ENCODE data around the gene URGCP. TPM values are rescaled to one million over a fixed set of nuclear protein-coding genes. Genes with fewer than 3 reads are reported as not detected.

The URGCP gene
- total RNA-seq, 3 donors from 2014 or later = 51.0 to 64.8 (median 60.4) TPM

- TF ChIP-seq, protein P1, sequence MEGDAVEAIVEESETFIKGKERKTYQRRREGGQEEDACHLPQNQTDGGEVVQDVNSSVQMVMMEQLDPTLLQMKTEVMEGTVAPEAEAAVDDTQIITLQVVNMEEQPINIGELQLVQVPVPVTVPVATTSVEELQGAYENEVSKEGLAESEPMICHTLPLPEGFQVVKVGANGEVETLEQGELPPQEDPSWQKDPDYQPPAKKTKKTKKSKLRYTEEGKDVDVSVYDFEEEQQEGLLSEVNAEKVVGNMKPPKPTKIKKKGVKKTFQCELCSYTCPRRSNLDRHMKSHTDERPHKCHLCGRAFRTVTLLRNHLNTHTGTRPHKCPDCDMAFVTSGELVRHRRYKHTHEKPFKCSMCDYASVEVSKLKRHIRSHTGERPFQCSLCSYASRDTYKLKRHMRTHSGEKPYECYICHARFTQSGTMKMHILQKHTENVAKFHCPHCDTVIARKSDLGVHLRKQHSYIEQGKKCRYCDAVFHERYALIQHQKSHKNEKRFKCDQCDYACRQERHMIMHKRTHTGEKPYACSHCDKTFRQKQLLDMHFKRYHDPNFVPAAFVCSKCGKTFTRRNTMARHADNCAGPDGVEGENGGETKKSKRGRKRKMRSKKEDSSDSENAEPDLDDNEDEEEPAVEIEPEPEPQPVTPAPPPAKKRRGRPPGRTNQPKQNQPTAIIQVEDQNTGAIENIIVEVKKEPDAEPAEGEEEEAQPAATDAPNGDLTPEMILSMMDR (IDR thresholded peaks at IDR 0.05) = no peak
- Histone ChIP-seq H3K9me3 (no peaks in the 10 kb centered on the region), H3K36me3 (ENCODE audit: low read depth) (no peaks in the 10 kb centered on the region), H3K4me3 (no peak overlapping the region), H3K4me1 (ENCODE audit: low read depth) (peaks cover 7% of the 10 kb centered on the region)
- no peak for DNase-seq
- intact Hi-C loops (cut with DNase I, micrococcal nuclease) = no loop called here
- ATAC-seq = no peak
Observed at GRCh38 chr7:43888993-43889945, 17.1 kb downstream of the URGCP start.

GRCh38 chr7:43884617-43885016 is 21.8 kb downstream of the URGCP start:
- Histone ChIP-seq H3K36me3 (ENCODE audit: low read depth) (no peaks in the 10 kb centered on the region), H3K4me1 (ENCODE audit: low read depth) (peaks cover 4% of the 10 kb centered on the region), H3K9me3 (no peaks in the 10 kb centered on the region), H3K4me3 (no peak overlapping the region)
- intact Hi-C loops (cut with DNase I, micrococcal nuclease) = no loop called here
- ATAC-seq (no peak), DNase-seq (no peak)
- TF ChIP-seq, protein P1 (IDR thresholded peaks at IDR 0.05) = no peak

GRCh38 chr7:43884209-43884608 is 22.2 kb downstream of the URGCP start:
- intact Hi-C loops (cut with DNase I, micrococcal nuclease) = no loop called here
- TF ChIP-seq, protein P1 (IDR thresholded peaks at IDR 0.05) = no peak
- no peaks in the 10 kb centered on the region for H3K36me3 ChIP-seq (ENCODE audit: low read depth)
- H3K4me1 ChIP-seq (ENCODE audit: low read depth) = no peaks in the 10 kb centered on the region
- ATAC-seq = no peak
- no peak overlapping the region for H3K4me3 ChIP-seq
- no peaks in the 10 kb centered on the region for H3K9me3 ChIP-seq
- no peak for DNase-seq

DNA sequence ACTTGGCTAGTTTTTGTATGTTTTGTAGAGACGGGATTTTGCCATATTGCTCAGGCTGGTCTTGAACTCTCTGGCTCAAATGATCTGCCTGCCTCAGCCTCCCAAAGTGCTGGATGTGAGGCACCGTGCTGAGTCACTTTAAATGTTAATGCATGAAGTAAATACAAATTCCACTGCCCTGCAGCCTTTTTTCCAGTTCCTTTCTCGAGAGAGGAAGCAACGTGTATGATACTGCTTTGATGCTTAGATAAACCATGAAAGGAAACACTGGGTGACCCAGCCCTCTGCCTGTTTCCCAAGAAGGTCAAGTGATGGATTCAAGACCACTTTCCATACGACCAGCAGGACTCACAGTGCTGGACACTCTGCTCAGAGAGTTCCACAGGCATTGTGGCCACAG is 25.8 kb downstream of the URGCP start:
- intact Hi-C loops (cut with DNase I, micrococcal nuclease) = no loop called here
- TF ChIP-seq, protein P1 (IDR thresholded peaks at IDR 0.05) = no peak
- H3K36me3 ChIP-seq (ENCODE audit: low read depth) = peaks cover 13% of the 10 kb centered on the region

GRCh38 chr7:43879477-43879876 is 26.9 kb downstream of the URGCP start:
- ATAC-seq = no peak
- Histone ChIP-seq H3K36me3 (ENCODE audit: low read depth) (peaks cover 13% of the 10 kb centered on the region), H3K4me1 (ENCODE audit: low read depth) (no peaks in the 10 kb centered on the region), H3K4me3 (no peak overlapping the region), H3K9me3 (no peaks in the 10 kb centered on the region)
- TF ChIP-seq, protein P1 (IDR thresholded peaks at IDR 0.05) = no peak
- intact Hi-C loops (cut with DNase I, micrococcal nuclease) = no loop called here
- DNase-seq = no peak

More for the DNA sequence above, 25.8 kb downstream of the URGCP start:
- Histone ChIP-seq H3K4me1 (ENCODE audit: low read depth) (no peaks in the 10 kb centered on the region), H3K4me3 (no peak overlapping the region), H3K9me3 (no peaks in the 10 kb centered on the region)
- no peak for ATAC-seq
- no peak for DNase-seq
